PFSK-1 (cell line): ENCODE data around the gene TPSG1.
"Not testable (repeated sequence)": the region's sequence is repeated elsewhere in the genome, so short reads cannot be mapped to it uniquely, and the experiment has no call there.

ENCODE experiments used
- FOXP2 ChIP-seq: optimal IDR thresholded peaks from 2 replicates; pipeline ENCODE3; 2011; ENCODE audit warnings: borderline replicate concordance, control low read depth, inconsistent platforms; ENCODE audit not compliant: insufficient read depth; ENCODE audit errors: extremely low read length, extremely low read depth
- POLR2AphosphoS5 ChIP-seq: IDR thresholded peaks from 2 replicates; pipeline ENCODE4 v1.6.1; 2012; ENCODE audit warnings: low read depth, mild to moderate bottlenecking, control low read depth, low read length, moderate library complexity
- REST ChIP-seq, 2 experiments: IDR thresholded peaks; 2 replicates each; pipeline versions ENCODE4 v1.6.1 to v1.8.0; 2011 to 2012; ENCODE audit warnings: low read depth in 2 of 2, low read length in 2 of 2, control low read depth in 1 of 2, inconsistent platforms in 1 of 2, mild to moderate bottlenecking in 1 of 2, moderate library complexity in 1 of 2; ENCODE audit not compliant: insufficient read depth in 1 of 2
- SIN3A ChIP-seq: IDR thresholded peaks from 2 replicates; pipeline ENCODE4 v1.6.1; 2012; ENCODE audit warnings: mild to moderate bottlenecking, low read length, moderate library complexity, borderline replicate concordance; ENCODE audit not compliant: insufficient read depth
- TAF1 ChIP-seq: IDR thresholded peaks from 2 replicates; pipeline ENCODE4 v1.6.1; 2012; ENCODE audit warnings: low read length, control low read depth, borderline replicate concordance; ENCODE audit not compliant: insufficient read depth

Gene TPSG1

GRCh38 chr16:1257561-1258224, 32.6 kb upstream of the TPSG1 start:
- TF ChIP-seq SIN3A, result no peak
- no peak for TF ChIP-seq REST (IDR thresholded peaks at IDR 0.05; ENCODE audit: insufficient read depth in 1 of 2, low read depth in 2 of 2, low read length in 2 of 2)
- TF ChIP-seq TAF1, result no peak
- TF ChIP-seq POLR2AphosphoS5, result no peak
- no peak for TF ChIP-seq FOXP2

GRCh38 chr16:1256874-1257322, 31.8 kb upstream of the TPSG1 start:
- TF ChIP-seq FOXP2 (no peak), POLR2AphosphoS5 (no peak), SIN3A (no peak), REST (IDR thresholded peaks at IDR 0.05; ENCODE audit: insufficient read depth in 1 of 2, low read depth in 2 of 2, low read length in 2 of 2) (no peak), TAF1 (no peak)

- TF ChIP-seq TAF1, FOXP2, POLR2AphosphoS5: not testable (repeated sequence)
Observed at GRCh38 chr16:1255276-1256122, 30.4 kb upstream of the TPSG1 start, which contains the start of gene TPSD1. TPSD1 (plus strand) TSS chr16:1256069; CDS start chr16:1256281, 212 bp downstream.

- TF ChIP-seq FOXP2, result no peak
- no peak for TF ChIP-seq POLR2AphosphoS5
- TF ChIP-seq REST (IDR thresholded peaks at IDR 0.05; ENCODE audit: insufficient read depth in 1 of 2, low read depth in 2 of 2, low read length in 2 of 2), result no peak
- TF ChIP-seq SIN3A, result no peak
- no peak for TF ChIP-seq TAF1
Observed at GRCh38 chr16:1245452-1246020, 20.5 kb upstream of the TPSG1 start.

GRCh38 chr16:1244881-1245280, 19.8 kb upstream of the TPSG1 start:
- TF ChIP-seq REST (IDR thresholded peaks at IDR 0.05; ENCODE audit: insufficient read depth in 1 of 2, low read depth in 2 of 2, low read length in 2 of 2) (no peak), SIN3A (no peak), TAF1 (no peak), POLR2AphosphoS5 (no peak), FOXP2 (no peak)
